Measurements from ENCODE around the gene BRSK1.

DNA sequence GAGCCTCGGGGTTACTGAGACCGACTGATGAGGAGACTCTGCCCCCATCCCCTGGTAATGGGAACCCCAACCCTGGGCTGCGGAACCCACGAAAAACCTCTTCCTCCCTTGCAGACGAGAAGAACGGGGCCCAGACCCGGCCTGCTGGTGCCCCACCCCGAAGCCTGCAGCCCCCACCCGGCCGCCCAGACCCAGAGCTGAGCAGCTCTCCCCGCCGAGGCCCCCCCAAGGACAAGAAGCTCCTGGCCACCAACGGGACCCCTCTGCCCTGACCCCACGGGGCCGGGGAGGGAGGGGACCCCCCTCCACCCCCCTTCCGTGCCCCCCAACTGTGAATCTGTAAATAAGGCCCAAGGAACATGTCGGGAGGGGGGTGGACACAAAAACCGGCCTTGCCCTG, 28.0 kb downstream of the BRSK1 start:
- TF ChIP-seq, protein P1, sequence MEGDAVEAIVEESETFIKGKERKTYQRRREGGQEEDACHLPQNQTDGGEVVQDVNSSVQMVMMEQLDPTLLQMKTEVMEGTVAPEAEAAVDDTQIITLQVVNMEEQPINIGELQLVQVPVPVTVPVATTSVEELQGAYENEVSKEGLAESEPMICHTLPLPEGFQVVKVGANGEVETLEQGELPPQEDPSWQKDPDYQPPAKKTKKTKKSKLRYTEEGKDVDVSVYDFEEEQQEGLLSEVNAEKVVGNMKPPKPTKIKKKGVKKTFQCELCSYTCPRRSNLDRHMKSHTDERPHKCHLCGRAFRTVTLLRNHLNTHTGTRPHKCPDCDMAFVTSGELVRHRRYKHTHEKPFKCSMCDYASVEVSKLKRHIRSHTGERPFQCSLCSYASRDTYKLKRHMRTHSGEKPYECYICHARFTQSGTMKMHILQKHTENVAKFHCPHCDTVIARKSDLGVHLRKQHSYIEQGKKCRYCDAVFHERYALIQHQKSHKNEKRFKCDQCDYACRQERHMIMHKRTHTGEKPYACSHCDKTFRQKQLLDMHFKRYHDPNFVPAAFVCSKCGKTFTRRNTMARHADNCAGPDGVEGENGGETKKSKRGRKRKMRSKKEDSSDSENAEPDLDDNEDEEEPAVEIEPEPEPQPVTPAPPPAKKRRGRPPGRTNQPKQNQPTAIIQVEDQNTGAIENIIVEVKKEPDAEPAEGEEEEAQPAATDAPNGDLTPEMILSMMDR (IDR thresholded peaks at IDR 0.05): no peak
- TF ChIP-seq POLR2A (IDR thresholded peaks at IDR 0.05): no peak
